Measurements from ENCODE around the gene COLQ.

The COLQ gene

GRCh38 chr3:15519096-15519495 is 2.4 kb downstream of the COLQ start:
- DNase-seq: no peak

GRCh38 chr3:15514663-15515340 is 6.7 kb downstream of the COLQ start:
- no peak for DNase-seq

- no peak for DNase-seq
Observed at GRCh38 chr3:15513810-15514662, 7.5 kb downstream of the COLQ start.

- no peak for DNase-seq
Observed at GRCh38 chr3:15513116-15513515, 8.4 kb downstream of the COLQ start.

GRCh38 chr3:15512166-15512565 is 9.3 kb downstream of the COLQ start:
- DNase-seq: no peak

- no peak for DNase-seq
Observed at GRCh38 chr3:15511156-15511555, 10.3 kb downstream of the COLQ start.

- DNase-seq: no peak
Observed at GRCh38 chr3:15510493-15510892, 11.0 kb downstream of the COLQ start.

GRCh38 chr3:15506571-15506970 is 14.9 kb downstream of the COLQ start:
- DNase-seq: no peak

- DNase-seq: no peak
Observed at GRCh38 chr3:15505479-15506165, 15.9 kb downstream of the COLQ start.

GRCh38 chr3:15502616-15503015 is 18.9 kb downstream of the COLQ start:
- DNase-seq: no peak

GRCh38 chr3:15501126-15501525 is 20.4 kb downstream of the COLQ start:
- no peak for DNase-seq

- peak in 1 of 5 experiments; percentile 8 for DNase-seq
Observed at GRCh38 chr3:15500107-15500724, 21.3 kb downstream of the COLQ start.

GRCh38 chr3:15499536-15499935 is 22.0 kb downstream of the COLQ start:
- DNase-seq: no peak

- DNase-seq: no peak
Observed at GRCh38 chr3:15498431-15499214, 22.9 kb downstream of the COLQ start.

GRCh38 chr3:15497964-15498363 is 23.5 kb downstream of the COLQ start:
- no peak for DNase-seq

- DNase-seq: no peak
Observed at GRCh38 chr3:15496341-15496664, 25.2 kb downstream of the COLQ start.

GRCh38 chr3:15495461-15496340 is 25.8 kb downstream of the COLQ start:
- no peak for DNase-seq

- DNase-seq: no peak
Observed at GRCh38 chr3:15493436-15493835, 28.1 kb downstream of the COLQ start.

GRCh38 chr3:15492847-15493360 is 28.6 kb downstream of the COLQ start:
- DNase-seq: no peak

GRCh38 chr3:15491143-15491542 is 30.4 kb downstream of the COLQ start:
- no peak for DNase-seq

GRCh38 chr3:15490158-15490557 is 31.3 kb downstream of the COLQ start:
- DNase-seq: no peak

Data from T-helper 2 cell (primary cell).